Vagina (tissue), 2 donors: ENCODE data around the gene HAUS2.

Source experiments
- POLR2A ChIP-seq, 2 donors: fragments of 450-650 bp; IDR thresholded peaks; one replicate each; pipeline ENCODE4 v1.6.1; 2017; ENCODE audit warnings: antibody characterized with exemption in 2 of 2, mild to moderate bottlenecking in 2 of 2, moderate library complexity in 2 of 2
- TF ChIP-seq, protein P1 (sequence below), 3 experiments: fragments of 450-650 bp in 2 of 3; fragments of 200-600 bp in 1 of 3; sonication (generic) in 1 of 3; IDR thresholded peaks; one replicate each; pipeline ENCODE4 v1.5.1; 2017 to 2019; ENCODE audit warnings: antibody characterized with exemption in 3 of 3, mild to moderate bottlenecking in 2 of 3, moderate library complexity in 2 of 3

DNA sequence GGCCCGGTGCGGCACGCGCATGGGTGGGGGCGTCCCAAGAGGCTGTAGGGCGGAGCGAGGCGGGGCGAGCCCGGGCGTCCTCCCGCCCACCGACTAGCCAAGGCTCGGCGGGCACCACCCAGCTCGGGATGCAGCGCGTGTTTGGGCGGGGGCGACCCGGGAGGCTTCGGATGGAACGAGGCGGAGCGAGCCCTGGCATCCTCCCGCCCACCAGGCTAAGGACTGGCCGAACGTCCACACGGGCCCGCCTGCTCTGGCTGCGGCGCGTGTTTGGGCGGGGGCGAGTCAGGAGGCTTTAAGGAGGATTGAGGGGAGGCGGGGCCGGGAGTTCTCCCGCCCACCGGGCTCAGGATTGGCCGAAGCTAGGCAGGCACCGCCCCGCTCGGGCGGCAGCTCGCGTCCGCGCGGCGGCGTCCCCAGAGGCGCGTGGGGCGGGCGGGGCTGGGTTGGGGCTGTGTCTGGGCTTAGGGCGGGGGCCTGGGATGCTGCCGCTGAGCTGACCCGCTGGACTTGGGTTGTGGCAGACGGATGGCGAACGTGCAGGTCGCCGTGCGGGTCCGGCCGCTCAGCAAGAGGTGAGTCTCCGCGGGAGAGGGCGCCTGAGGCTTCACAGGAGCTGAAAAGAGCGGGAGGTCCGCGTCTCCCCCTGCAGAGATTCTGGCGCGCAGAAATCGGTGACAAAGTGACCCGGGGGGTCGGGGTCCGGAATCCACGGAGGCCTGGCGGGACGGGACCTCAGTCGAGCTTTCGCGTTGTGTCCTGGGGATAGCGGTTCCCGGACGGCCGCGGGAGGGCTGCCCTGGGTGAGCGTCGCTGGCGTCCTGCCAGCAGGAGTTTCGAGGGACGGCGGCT, 26.8 kb downstream of the HAUS2 start, which contains the start of gene STARD9:
- TF ChIP-seq POLR2A (IDR thresholded peaks at IDR 0.05): peak; percentile 17 to 59
- TF ChIP-seq, protein P1, sequence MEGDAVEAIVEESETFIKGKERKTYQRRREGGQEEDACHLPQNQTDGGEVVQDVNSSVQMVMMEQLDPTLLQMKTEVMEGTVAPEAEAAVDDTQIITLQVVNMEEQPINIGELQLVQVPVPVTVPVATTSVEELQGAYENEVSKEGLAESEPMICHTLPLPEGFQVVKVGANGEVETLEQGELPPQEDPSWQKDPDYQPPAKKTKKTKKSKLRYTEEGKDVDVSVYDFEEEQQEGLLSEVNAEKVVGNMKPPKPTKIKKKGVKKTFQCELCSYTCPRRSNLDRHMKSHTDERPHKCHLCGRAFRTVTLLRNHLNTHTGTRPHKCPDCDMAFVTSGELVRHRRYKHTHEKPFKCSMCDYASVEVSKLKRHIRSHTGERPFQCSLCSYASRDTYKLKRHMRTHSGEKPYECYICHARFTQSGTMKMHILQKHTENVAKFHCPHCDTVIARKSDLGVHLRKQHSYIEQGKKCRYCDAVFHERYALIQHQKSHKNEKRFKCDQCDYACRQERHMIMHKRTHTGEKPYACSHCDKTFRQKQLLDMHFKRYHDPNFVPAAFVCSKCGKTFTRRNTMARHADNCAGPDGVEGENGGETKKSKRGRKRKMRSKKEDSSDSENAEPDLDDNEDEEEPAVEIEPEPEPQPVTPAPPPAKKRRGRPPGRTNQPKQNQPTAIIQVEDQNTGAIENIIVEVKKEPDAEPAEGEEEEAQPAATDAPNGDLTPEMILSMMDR (IDR thresholded peaks at IDR 0.05): no peak
